ENCODE measurements around the gene GALNTL6. TPM values are rescaled to one million over a fixed set of nuclear protein-coding genes. Genes with fewer than 3 reads are reported as not detected.
"Not testable (repeated sequence)": the region's sequence is repeated elsewhere in the genome, so short reads cannot be mapped to it uniquely, and the experiment has no call there.

GALNTL6 gene
- total RNA-seq, 2 donors from 2014 or later = not detected

DNA sequence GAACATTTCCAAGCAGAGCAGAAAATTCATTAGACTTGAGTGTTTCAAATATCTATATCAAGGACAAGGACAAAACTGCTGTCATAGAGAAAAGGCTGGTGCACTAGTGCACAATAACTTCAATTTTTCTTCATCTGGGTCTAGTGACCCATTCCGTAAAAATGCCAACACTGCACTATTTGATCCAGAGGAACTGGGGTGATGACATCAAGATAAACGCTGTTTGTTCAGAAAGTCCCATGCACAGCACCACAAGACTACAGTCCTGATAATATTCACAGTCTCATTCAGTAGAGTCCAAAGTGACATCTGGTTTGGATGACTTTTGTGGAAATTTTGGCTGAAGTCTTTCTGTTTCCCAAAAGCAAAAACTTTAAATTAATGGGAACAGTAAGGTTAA, 1051.9 kb downstream of the GALNTL6 start:
- H3K36me3 Mint-ChIP-seq (ENCODE audit: insufficient read depth in 2 of 2) = no peaks in the 10 kb centered on the region

DNA sequence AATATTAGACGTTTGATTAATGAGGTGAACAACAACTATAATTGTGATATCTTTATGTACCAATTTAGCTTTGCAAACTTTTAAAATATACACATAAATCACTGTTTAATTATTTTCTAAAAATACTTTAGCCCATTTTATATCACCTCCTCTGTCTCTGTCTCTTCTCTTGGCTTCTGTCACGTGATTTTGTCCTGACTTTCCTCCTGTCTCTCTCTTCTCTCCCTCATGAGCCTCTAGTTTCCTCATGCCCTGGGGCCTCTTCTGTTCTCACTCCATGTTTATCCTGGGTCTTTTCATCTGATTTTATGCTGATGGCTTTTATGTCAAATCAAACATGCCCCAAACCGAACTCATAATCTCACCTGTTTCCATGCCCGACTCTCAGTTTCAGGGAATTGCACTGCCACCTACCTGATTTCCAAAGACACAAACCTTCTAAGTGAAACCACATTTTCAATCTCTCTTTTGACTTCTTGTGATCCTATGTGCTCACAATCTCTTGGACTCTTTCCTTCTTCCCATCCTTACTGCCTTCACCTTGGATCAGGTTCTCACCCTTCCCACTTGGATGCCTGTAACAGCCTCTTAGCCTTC, 1052.4 kb downstream of the GALNTL6 start:
- no peak overlapping the region for H3K4me3 Mint-ChIP-seq
- no peaks in the 10 kb centered on the region for H3K27me3 Mint-ChIP-seq (ENCODE audit: low read depth)
- no peak for ATAC-seq (replicated peaks in 1 of 2)
- DNase-seq = no peak
- no peaks in the 10 kb centered on the region for H3K4me1 Mint-ChIP-seq (ENCODE audit: low read depth)
- H3K27ac Mint-ChIP-seq = no peak overlapping the region
- H3K9me3 Mint-ChIP-seq = peaks cover 0 to 3% of the 10 kb centered on the region in 2 donors
- H3K36me3 Mint-ChIP-seq (ENCODE audit: insufficient read depth in 2 of 2) = no peaks in the 10 kb centered on the region

More for the DNA sequence above, 1051.9 kb downstream of the GALNTL6 start:
- DNase-seq = no peak
- Mint-ChIP-seq H3K4me3 (no peak overlapping the region), H3K27ac (no peak overlapping the region), H3K4me1 (ENCODE audit: low read depth) (no peaks in the 10 kb centered on the region), H3K27me3 (ENCODE audit: low read depth) (no peaks in the 10 kb centered on the region), H3K9me3 (peaks cover 0 to 3% of the 10 kb centered on the region in 2 donors)
- ATAC-seq (replicated peaks in 1 of 2) = no peak

DNA sequence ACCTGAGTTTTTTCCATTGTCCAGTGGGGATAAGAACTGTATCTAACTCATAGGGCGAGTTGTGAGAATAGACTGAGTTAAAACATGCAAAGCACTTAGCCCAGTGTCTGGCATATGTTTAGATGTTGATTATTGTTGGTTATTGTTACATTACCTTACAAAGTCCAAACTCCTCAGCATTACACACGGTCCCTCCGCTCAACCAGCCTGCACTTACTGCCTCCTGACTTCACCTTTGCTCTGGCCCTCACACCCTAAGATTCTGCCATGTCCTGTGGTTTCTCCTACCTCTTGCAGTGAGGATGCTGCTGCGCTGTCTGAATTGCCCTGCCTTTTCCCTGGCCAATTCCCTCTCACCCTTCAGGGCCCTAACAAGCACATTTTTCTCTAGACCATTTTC, 1053.2 kb downstream of the GALNTL6 start:
- peaks cover 0 to 3% of the 10 kb centered on the region in 2 donors for H3K9me3 Mint-ChIP-seq
- no peaks in the 10 kb centered on the region for H3K27me3 Mint-ChIP-seq (ENCODE audit: low read depth)
- H3K4me1 Mint-ChIP-seq (ENCODE audit: low read depth) = no peaks in the 10 kb centered on the region
- ATAC-seq (replicated peaks in 1 of 2) = no peak
- H3K27ac Mint-ChIP-seq = no peak overlapping the region
- no peaks in the 10 kb centered on the region for H3K36me3 Mint-ChIP-seq (ENCODE audit: insufficient read depth in 2 of 2)
- H3K4me3 Mint-ChIP-seq = no peak overlapping the region
- no peak for DNase-seq

DNA sequence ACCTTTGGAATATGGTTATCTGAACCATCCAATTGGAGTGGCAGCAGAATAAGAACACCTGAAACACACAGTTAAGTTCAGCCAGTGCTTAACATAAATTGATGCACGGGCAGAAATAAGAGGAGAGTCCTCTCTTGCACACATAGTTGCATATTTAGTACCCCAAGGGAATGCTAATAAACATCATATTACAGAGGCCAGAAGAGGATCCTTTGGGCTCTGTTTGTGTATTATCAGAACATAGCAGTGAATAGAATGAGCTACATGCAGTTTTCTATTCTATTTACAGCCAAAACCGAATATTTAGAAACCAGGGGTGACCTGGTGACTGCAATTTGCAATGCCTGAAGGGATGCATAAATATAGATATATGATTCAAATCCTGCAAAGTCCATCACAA, 1054.6 kb downstream of the GALNTL6 start:
- Mint-ChIP-seq H3K27me3 (ENCODE audit: low read depth) (no peaks in the 10 kb centered on the region), H3K27ac (no peak overlapping the region), H3K4me1 (ENCODE audit: low read depth) (no peaks in the 10 kb centered on the region), H3K9me3 (no peaks in the 10 kb centered on the region), H3K36me3 (ENCODE audit: insufficient read depth in 2 of 2) (no peaks in the 10 kb centered on the region), H3K4me3 (no peak overlapping the region)
- DNase-seq = no peak
- no peak for ATAC-seq (replicated peaks in 1 of 2)

DNA sequence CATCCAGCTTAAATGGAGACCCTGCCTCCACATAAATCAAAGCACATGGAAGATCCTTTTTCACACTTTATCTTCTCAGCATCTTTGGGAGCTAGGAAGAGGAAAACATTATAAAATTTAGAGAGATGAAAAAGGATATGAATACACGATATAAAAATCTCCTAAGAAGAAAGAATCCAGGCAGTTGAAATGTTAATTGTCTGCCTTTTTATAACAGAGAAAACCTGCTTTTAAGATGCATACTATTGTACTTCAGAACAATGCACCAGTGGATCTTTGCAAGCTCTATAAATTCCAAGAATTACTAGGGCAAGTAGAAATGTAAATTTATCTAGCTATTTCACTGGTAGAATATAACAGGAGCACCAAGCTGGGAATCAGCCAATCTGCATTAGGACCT, 1055.1 kb downstream of the GALNTL6 start:
- H3K27me3 Mint-ChIP-seq (ENCODE audit: low read depth) = no peaks in the 10 kb centered on the region
- H3K4me3 Mint-ChIP-seq = no peak overlapping the region
- H3K4me1 Mint-ChIP-seq (ENCODE audit: low read depth) = no peaks in the 10 kb centered on the region
- DNase-seq (no peak), ATAC-seq (replicated peaks in 1 of 2) (no peak)
- no peak overlapping the region for H3K27ac Mint-ChIP-seq
- no peaks in the 10 kb centered on the region for H3K36me3 Mint-ChIP-seq (ENCODE audit: insufficient read depth in 2 of 2)
- no peaks in the 10 kb centered on the region for H3K9me3 Mint-ChIP-seq

DNA sequence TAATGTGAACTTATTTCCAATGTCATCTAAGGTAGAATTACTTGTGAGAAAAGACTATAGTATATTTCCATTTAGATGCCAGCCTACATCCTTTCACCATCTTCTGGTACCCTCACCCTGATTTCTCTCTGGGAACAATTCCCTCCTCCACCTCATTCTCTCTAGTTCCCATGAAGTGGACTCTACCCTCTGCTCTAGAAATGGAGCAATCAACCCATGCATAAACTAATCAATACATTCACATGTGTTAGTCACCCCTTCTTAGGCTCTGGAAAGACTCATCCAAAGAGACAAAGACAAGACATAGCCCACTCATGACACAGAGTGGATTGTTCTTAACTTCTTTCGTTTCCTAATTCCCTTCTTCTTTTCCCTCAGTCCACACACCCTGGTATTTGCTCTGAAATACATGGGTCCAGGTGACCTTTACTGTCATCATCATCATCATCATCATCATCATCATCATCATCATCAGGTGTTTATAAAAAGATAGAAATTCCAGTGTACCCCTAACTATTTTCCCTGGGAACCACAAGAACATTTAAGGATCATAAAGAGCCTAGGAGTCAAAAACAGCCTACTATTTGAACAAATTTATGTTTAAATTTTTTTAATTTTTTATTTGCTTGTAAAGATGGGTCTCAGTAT, 1056.5 kb downstream of the GALNTL6 start:
- no peak for DNase-seq
- Mint-ChIP-seq H3K4me3 (no peak overlapping the region), H3K27ac (no peak overlapping the region), H3K9me3 (peaks cover 0 to 2% of the 10 kb centered on the region in 2 donors), H3K4me1 (ENCODE audit: low read depth) (no peaks in the 10 kb centered on the region), H3K27me3 (ENCODE audit: low read depth) (no peaks in the 10 kb centered on the region), H3K36me3 (ENCODE audit: insufficient read depth in 2 of 2) (no peaks in the 10 kb centered on the region)
- ATAC-seq (replicated peaks in 1 of 2) = no peak

DNA sequence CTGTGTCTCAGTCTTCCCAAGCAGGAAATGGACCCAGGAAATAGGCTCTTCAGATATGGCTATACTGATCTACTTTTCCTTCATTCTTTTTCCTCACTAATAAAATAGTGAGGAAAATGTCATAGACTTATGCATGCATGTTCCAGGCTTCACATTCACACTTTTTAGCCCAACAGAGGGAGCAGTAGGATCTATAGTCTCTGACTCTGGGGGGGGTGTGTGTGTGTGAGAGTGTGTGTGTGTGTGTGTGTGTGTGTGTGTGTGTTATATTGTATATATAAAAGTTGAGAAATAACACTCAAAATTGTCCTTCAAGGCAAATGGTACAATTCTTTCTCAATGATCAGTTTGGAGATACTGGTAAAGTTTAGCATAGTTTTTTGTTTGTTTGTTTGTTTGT, 1058.2 kb downstream of the GALNTL6 start:
- Mint-ChIP-seq H3K27me3 (ENCODE audit: low read depth) (no peaks in the 10 kb centered on the region), H3K36me3 (ENCODE audit: insufficient read depth in 2 of 2) (no peaks in the 10 kb centered on the region), H3K27ac (no peak overlapping the region), H3K9me3 (peaks cover 0 to 2% of the 10 kb centered on the region in 2 donors), H3K4me3 (no peak overlapping the region), H3K4me1 (ENCODE audit: low read depth) (no peaks in the 10 kb centered on the region)
- ATAC-seq (replicated peaks in 1 of 2) = no peak
- DNase-seq = no peak

DNA sequence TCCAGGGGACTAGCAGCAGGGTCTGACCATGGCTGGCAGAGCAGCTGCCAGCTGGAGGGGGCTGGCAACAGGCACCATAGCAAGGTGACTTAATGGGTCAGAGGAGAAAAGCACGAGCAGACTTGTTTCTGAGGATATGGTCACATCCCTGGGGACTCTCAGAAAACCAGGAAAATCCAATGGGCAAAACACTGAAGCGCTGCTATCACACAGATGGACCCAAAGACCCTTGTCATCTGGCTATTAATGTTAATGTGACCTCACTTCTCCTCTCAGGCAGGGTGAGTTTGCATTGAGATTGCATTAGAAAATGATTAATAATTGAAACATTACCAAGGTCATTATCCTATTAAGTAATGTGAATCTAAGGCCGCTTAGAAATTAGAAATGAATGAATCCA, 1061.7 kb downstream of the GALNTL6 start:
- Mint-ChIP-seq H3K9me3 (peaks cover 0 to 2% of the 10 kb centered on the region in 2 donors), H3K27me3 (ENCODE audit: low read depth) (no peaks in the 10 kb centered on the region), H3K27ac (no peak overlapping the region), H3K4me1 (ENCODE audit: low read depth) (no peaks in the 10 kb centered on the region), H3K4me3 (no peak overlapping the region), H3K36me3 (ENCODE audit: insufficient read depth in 2 of 2) (no peaks in the 10 kb centered on the region)
- ATAC-seq (replicated peaks in 1 of 2) = no peak
- no peak for DNase-seq

DNA sequence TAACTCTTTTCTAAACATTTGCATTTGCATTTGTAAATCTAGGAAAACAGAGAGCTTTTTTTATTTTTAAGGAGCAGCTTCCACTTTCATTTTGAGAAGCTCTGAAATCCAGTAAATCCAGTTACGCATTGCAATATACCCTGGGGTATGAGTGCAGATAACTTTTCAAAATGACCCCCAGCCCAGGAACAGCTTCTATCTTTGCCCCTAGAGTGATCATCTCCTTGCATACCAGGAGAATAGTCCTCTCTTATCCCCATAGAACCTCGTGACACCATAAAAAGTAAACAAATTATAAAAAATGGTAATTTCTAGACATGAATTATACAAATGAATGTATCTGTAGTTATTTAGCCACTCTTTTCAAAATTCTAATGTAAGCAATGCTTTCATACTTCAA, 1063.2 kb downstream of the GALNTL6 start:
- no peak for ATAC-seq (replicated peaks in 1 of 2)
- DNase-seq = no peak
- Mint-ChIP-seq H3K27me3 (ENCODE audit: low read depth) (no peaks in the 10 kb centered on the region), H3K27ac (no peak overlapping the region), H3K36me3 (ENCODE audit: insufficient read depth in 2 of 2) (no peaks in the 10 kb centered on the region), H3K4me1 (ENCODE audit: low read depth) (no peaks in the 10 kb centered on the region), H3K4me3 (no peak overlapping the region), H3K9me3 (peaks cover 0 to 2% of the 10 kb centered on the region in 2 donors)

DNA sequence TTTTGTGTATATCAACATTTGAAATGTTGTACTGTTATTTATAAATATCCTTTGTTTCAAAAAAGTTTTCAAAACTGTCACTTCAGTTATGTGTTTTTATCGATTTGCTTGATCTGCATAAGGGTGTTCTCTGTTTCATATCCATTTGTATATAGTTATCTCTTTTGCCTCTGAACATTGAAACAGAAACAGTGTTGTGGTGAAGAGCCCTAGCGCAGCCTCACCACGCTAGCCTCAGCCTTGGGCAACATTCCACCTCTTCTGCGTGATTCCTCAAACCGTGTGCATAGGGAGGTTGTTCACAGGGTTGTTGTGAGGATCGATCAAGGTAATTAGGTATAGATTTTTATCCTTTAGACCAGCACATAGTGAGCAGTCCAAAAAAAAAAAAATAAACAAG, 1068.4 kb downstream of the GALNTL6 start:
- Mint-ChIP-seq H3K36me3 (ENCODE audit: insufficient read depth in 2 of 2) (no peaks in the 10 kb centered on the region), H3K4me1 (ENCODE audit: low read depth) (no peaks in the 10 kb centered on the region), H3K27me3 (ENCODE audit: low read depth) (no peaks in the 10 kb centered on the region), H3K9me3 (peaks cover 1 to 6% of the 10 kb centered on the region in 2 donors), H3K27ac (no peak overlapping the region), H3K4me3 (no peak overlapping the region)
- DNase-seq (no peak), ATAC-seq (replicated peaks in 1 of 2) (no peak)

DNA sequence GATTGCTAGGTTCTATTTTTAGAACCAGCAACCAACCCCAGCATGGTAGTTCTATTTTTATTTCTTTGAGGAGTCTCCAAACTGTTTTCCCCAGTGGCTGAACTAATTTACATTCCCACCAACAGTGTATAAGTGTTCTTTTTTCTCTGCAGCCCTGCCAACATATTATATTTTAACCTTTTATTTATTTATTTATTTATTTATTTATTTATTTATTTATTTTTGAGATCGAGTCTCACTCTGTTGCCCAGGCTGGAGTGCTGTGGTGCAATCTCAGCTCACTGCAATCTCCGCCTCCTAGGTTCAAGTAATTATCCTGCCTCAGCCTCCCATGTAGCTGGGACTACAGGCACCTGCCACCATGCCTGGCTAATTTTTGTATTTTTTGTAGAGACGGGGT, 1074.2 kb downstream of the GALNTL6 start:
- H3K9me3 Mint-ChIP-seq; H3K27ac Mint-ChIP-seq; H3K27me3 Mint-ChIP-seq (ENCODE audit: low read depth); H3K4me1 Mint-ChIP-seq (ENCODE audit: low read depth); ATAC-seq (replicated peaks in 1 of 2); H3K4me3 Mint-ChIP-seq; H3K36me3 Mint-ChIP-seq (ENCODE audit: insufficient read depth in 2 of 2); DNase-seq: not testable (repeated sequence)

DNA sequence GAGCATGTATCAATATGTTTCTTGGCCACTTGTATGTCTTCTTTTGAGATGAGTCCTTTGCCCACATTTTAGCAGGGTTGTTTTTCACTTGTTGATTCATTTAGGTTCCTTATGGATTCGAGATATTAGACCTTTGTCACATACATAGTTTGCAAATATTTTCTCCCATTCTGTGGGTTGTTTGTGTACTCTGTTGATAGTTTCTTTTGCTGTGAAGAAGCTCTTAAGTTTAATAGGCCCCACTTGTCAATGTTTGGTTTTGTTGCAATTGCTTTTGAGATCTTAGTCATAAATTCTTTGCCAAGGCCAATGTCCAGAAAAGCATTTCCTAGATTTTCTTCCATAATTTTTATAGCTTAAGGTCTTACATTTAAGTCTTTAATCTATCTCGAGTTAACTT, 1074.8 kb downstream of the GALNTL6 start:
- DNase-seq (no peak), ATAC-seq (replicated peaks in 1 of 2) (no peak)
- H3K27me3 Mint-ChIP-seq (ENCODE audit: low read depth) = no peaks in the 10 kb centered on the region
- H3K36me3 Mint-ChIP-seq (ENCODE audit: insufficient read depth in 2 of 2) = no peaks in the 10 kb centered on the region
- H3K4me1 Mint-ChIP-seq (ENCODE audit: low read depth) = no peaks in the 10 kb centered on the region
- no peak overlapping the region for H3K27ac Mint-ChIP-seq
- peaks cover 5 to 6% of the 10 kb centered on the region in 2 donors for H3K9me3 Mint-ChIP-seq
- H3K4me3 Mint-ChIP-seq = no peak overlapping the region

DNA sequence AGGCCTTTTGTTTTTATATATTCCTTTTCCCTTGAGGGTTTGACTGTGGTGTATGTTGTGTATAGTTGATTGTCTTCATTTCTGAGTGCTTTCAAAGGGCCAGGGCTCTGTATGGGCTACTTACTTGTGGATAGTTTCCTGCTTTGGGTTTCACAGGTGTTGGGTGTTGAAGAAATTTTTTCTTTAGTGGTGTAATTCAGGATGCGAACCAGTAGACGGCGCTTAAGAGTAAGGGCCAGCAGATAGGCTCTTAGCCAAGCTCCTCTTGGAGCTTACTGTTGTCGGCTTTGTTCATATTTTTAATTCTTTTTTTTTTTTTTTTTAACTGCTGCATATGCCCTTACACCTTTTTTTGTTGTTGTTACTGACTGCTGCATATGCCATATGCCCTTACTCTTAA, 1079.1 kb downstream of the GALNTL6 start:
- H3K36me3 Mint-ChIP-seq (ENCODE audit: insufficient read depth in 2 of 2) = peaks cover 0 to 5% of the 10 kb centered on the region in 2 donors
- ATAC-seq (replicated peaks in 1 of 2) (no peak), DNase-seq (no peak)
- H3K27ac Mint-ChIP-seq = no peak overlapping the region
- H3K4me1 Mint-ChIP-seq (ENCODE audit: low read depth) = no peaks in the 10 kb centered on the region
- H3K27me3 Mint-ChIP-seq (ENCODE audit: low read depth) = no peaks in the 10 kb centered on the region
- H3K4me3 Mint-ChIP-seq = no peak overlapping the region
- peaks cover 7 to 11% of the 10 kb centered on the region in 2 donors for H3K9me3 Mint-ChIP-seq

DNA sequence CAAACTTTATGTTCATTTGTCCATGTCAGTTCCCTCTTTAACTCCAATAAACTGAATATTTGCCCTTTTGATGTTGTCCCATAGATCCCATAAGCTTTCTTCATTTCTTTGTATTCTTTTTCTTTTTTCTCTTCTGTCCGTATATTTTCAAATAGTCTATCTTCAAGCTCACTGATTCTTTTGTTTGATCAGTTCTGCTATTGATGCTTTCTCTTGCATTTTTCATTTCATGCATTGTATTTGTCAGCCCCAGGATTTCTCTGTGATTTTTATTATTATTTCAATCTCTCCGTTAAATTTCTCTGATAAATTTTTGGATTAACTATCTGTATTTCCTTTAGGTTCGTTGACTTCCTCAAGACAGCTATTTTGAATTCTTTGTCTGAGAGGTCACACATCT, 1082.5 kb downstream of the GALNTL6 start:
- Mint-ChIP-seq H3K4me1 (ENCODE audit: low read depth) (no peaks in the 10 kb centered on the region), H3K4me3 (no peak overlapping the region)

More for the DNA sequence above, 1082.5 kb downstream of the GALNTL6 start:
- no peak overlapping the region for H3K27ac Mint-ChIP-seq
- DNase-seq (no peak), ATAC-seq (replicated peaks in 1 of 2) (no peak)
- peaks cover 10 to 12% of the 10 kb centered on the region in 2 donors for H3K9me3 Mint-ChIP-seq
- peaks cover 0 to 5% of the 10 kb centered on the region in 2 donors for H3K36me3 Mint-ChIP-seq (ENCODE audit: insufficient read depth in 2 of 2)
- H3K27me3 Mint-ChIP-seq (ENCODE audit: low read depth) = peaks cover 6% of the 10 kb centered on the region
